Endodermal cell (in vitro differentiated cells): ENCODE results near the gene GJA5. TPM values are rescaled to one million over a fixed set of nuclear protein-coding genes. Genes with fewer than 3 reads are reported as not detected.

Source experiments
- DNase-seq: peaks from one replicate; pipeline ENCODE4 v3.0.0-alpha.2; 2017
- H3K27ac ChIP-seq: 2 replicates; pipeline ENCODE4 v1.5.1; 2013; ENCODE audit warnings: mild to moderate bottlenecking, low read depth, low read length, moderate library complexity
- H3K27me3 ChIP-seq: 2 replicates; pipeline ENCODE4 v1.6.1; 2013; ENCODE audit warnings: mild to moderate bottlenecking, low read length, moderate library complexity; ENCODE audit not compliant: insufficient read depth, control insufficient read depth, poor library complexity, severe bottlenecking
- H3K36me3 ChIP-seq: 2 replicates; pipeline ENCODE4 v1.7.0; 2013; ENCODE audit warnings: mild to moderate bottlenecking, low read length, moderate library complexity; ENCODE audit not compliant: control insufficient read depth, insufficient read depth
- H3K4me1 ChIP-seq: one replicate; pipeline ENCODE4 v1.7.0; 2013; ENCODE audit warnings: low read length; ENCODE audit not compliant: control insufficient read depth, insufficient read depth
- H3K4me3 ChIP-seq: 2 replicates; pipeline ENCODE4 v1.5.1; 2013; ENCODE audit warnings: mild to moderate bottlenecking, low read length, moderate library complexity
- H3K9ac ChIP-seq: 2 replicates; pipeline ENCODE4 v1.6.1; 2013; ENCODE audit warnings: mild to moderate bottlenecking, low read length, moderate library complexity; ENCODE audit not compliant: poor library complexity, severe bottlenecking; ENCODE audit errors: extremely low read depth
- H3K9me3 ChIP-seq: 2 replicates; pipeline ENCODE4 v1.6.1; 2013; ENCODE audit warnings: mild to moderate bottlenecking, low read length, moderate library complexity; ENCODE audit not compliant: control insufficient read depth
- H3K27ac Mint-ChIP-seq: 2 replicates; pipeline ENCODE4 v1.8.0; 2020; ENCODE audit warnings: mixed read lengths
- H3K27me3 Mint-ChIP-seq: 2 replicates; pipeline ENCODE4 v1.8.0; 2021; ENCODE audit warnings: mild to moderate bottlenecking, mixed read lengths; ENCODE audit not compliant: insufficient read depth
- H3K36me3 Mint-ChIP-seq: 2 replicates; pipeline ENCODE4 v1.8.0; 2020; ENCODE audit warnings: low read depth, mixed read lengths
- H3K4me1 Mint-ChIP-seq: 2 replicates; pipeline ENCODE4 v1.8.0; 2020; ENCODE audit warnings: mixed read lengths
- H3K4me3 Mint-ChIP-seq: 2 replicates; pipeline ENCODE4 v1.8.0; 2020; ENCODE audit warnings: mild to moderate bottlenecking, moderate library complexity, mixed read lengths
- H3K9me3 Mint-ChIP-seq: 2 replicates; pipeline ENCODE4 v1.8.0; 2020; ENCODE audit warnings: mild to moderate bottlenecking, mixed read lengths
- CTCF ChIP-seq: fragments of 200-600 bp; sonication (generic); conservative IDR thresholded peaks from 2 replicates; pipeline ENCODE4 v1.5.0; 2021; ENCODE audit warnings: antibody characterized with exemption, mild to moderate bottlenecking
- WGBS, 2 experiments: methylation state at CpG; one replicate each; pipeline versions ENCODE4 v1.1.5 to v1.1.7; 2013; ENCODE audit warnings: missing lambda C conversion rate in 2 of 2, mixed read lengths in 1 of 2; ENCODE audit not compliant: insufficient coverage in 1 of 2, insufficient read length in 1 of 2; 5-methylcytosine and 5-hydroxymethylcytosine counted together
- total RNA-seq, 2 donors: library from RNA; stranded (reverse); fragmentation: NEBNext Ultra II Directional in 1 of 2; extraction: Animal tissue kit (Norgen Biotek cat#: 25700) in 1 of 2; gene quantifications; 2 replicates in 1 of 2; 3 replicates in 1 of 2; pipeline ENCODE4 v1.2.1, GENCODE V29; 2021

The GJA5 gene
- total RNA-seq, 2 donors from 2014 or later = 1.4 to 1.6 TPM

- peaks cover 36% of the 10 kb centered on the region for H3K27me3 ChIP-seq
- H3K9me3 Mint-ChIP-seq = no peaks in the 10 kb centered on the region
- no peak for TF ChIP-seq CTCF
- no peaks in the 10 kb centered on the region for H3K36me3 ChIP-seq
- 85 to 88% methylated on average over 1 to 3 of the region's 3 CpGs for WGBS, 2 experiments
- H3K36me3 Mint-ChIP-seq = no peaks in the 10 kb centered on the region
- H3K9me3 ChIP-seq = no peaks in the 10 kb centered on the region
- H3K4me1 Mint-ChIP-seq = peaks cover 6% of the 10 kb centered on the region
- H3K4me3 Mint-ChIP-seq = no peak overlapping the region
- no peak overlapping the region for H3K27ac Mint-ChIP-seq
- H3K27me3 Mint-ChIP-seq = peaks cover 50% of the 10 kb centered on the region
- H3K4me3 ChIP-seq = no peak overlapping the region
- DNase-seq = no peak
- no peak overlapping the region for H3K9ac ChIP-seq
- no peak overlapping the region for H3K27ac ChIP-seq
- no peaks in the 10 kb centered on the region for H3K4me1 ChIP-seq
These were observed 2.0 kb upstream of the GJA5 start for GRCh38 chr1:147762233-147763024.

GRCh38 chr1:147758379-147759100 lies 1.9 kb downstream of the GJA5 start:
- Mint-ChIP-seq H3K36me3 (no peaks in the 10 kb centered on the region), H3K9me3 (no peaks in the 10 kb centered on the region), H3K4me3 (no peak overlapping the region), H3K27me3 (peaks cover 46% of the 10 kb centered on the region), H3K4me1 (peaks cover 24% of the 10 kb centered on the region), H3K27ac (no peak overlapping the region)
- Histone ChIP-seq H3K9ac (no peak overlapping the region), H3K9me3 (no peaks in the 10 kb centered on the region), H3K27me3 (peaks cover 44% of the 10 kb centered on the region), H3K4me3 (no peak overlapping the region), H3K4me1 (peaks cover 5% of the 10 kb centered on the region), H3K27ac (no peak overlapping the region), H3K36me3 (no peaks in the 10 kb centered on the region)
- no peak for TF ChIP-seq CTCF
- DNase-seq = no peak
- 94 to 97% methylated on average over 18 to 24 of the region's 24 CpGs for WGBS, 2 experiments

- Mint-ChIP-seq H3K4me1 (peaks cover 34% of the 10 kb centered on the region), H3K27me3 (peaks cover 51% of the 10 kb centered on the region), H3K9me3 (no peaks in the 10 kb centered on the region), H3K27ac (no peak overlapping the region), H3K36me3 (no peaks in the 10 kb centered on the region), H3K4me3 (no peak overlapping the region)
- Histone ChIP-seq H3K4me1 (peaks cover 5% of the 10 kb centered on the region), H3K36me3 (no peaks in the 10 kb centered on the region), H3K4me3 (no peak overlapping the region), H3K27me3 (peaks cover 43% of the 10 kb centered on the region), H3K9me3 (no peaks in the 10 kb centered on the region), H3K9ac (no peak overlapping the region), H3K27ac (no peak overlapping the region)
- DNase-seq = no peak
- WGBS, 2 experiments = 80 to 89% methylated on average over 2 to 4 of the region's 4 CpGs
- no peak for TF ChIP-seq CTCF
These were observed 3.1 kb downstream of the GJA5 start for GRCh38 chr1:147757015-147757990.
